HG03095 (cell line): ENCODE measurements around the gene ZNF611.
"Not testable (repeated sequence)": the region's sequence is repeated elsewhere in the genome, so short reads cannot be mapped to it uniquely, and the experiment has no call there.

ENCODE experiments used
- ATAC-seq: cut with Tn5 transposase; IDR thresholded peaks from one replicate; pipeline ENCODE4 v1.9.1; 2021; ENCODE audit warnings: moderate library complexity; ENCODE audit not compliant: unreplicated experiment

The ZNF611 gene

GRCh38 chr19:52687684-52688083 is 47.2 kb downstream of the ZNF611 start:
- no peak for ATAC-seq

- ATAC-seq, result no peak
Observed at GRCh38 chr19:52685811-52686210, 49.0 kb downstream of the ZNF611 start.

GRCh38 chr19:52681216-52681615 is 53.6 kb downstream of the ZNF611 start:
- ATAC-seq, result not testable (repeated sequence)

GRCh38 chr19:52679598-52679997 is 55.2 kb downstream of the ZNF611 start:
- ATAC-seq, result no peak

- not testable (repeated sequence) for ATAC-seq
Observed at GRCh38 chr19:52675239-52675638, 59.6 kb downstream of the ZNF611 start.

GRCh38 chr19:52673014-52673413 is 61.8 kb downstream of the ZNF611 start:
- no peak for ATAC-seq

- no peak for ATAC-seq
Observed at GRCh38 chr19:52670046-52670445, 64.8 kb downstream of the ZNF611 start.

GRCh38 chr19:52669586-52669985 is 65.3 kb downstream of the ZNF611 start:
- ATAC-seq, result no peak

- no peak for ATAC-seq
Observed at GRCh38 chr19:52667972-52668371, 66.9 kb downstream of the ZNF611 start.

GRCh38 chr19:52666506-52666905 is 68.3 kb downstream of the ZNF611 start:
- ATAC-seq, result no peak

- ATAC-seq, result no peak
Observed at GRCh38 chr19:52665529-52665928, 69.3 kb downstream of the ZNF611 start.

- no peak for ATAC-seq
Observed at GRCh38 chr19:52665027-52665426, 69.8 kb downstream of the ZNF611 start.

GRCh38 chr19:52664461-52664860 is 70.4 kb downstream of the ZNF611 start:
- ATAC-seq, result no peak

GRCh38 chr19:52662631-52663030 is 72.2 kb downstream of the ZNF611 start:
- ATAC-seq, result no peak

- no peak for ATAC-seq
Observed at GRCh38 chr19:52660981-52661380, 73.9 kb downstream of the ZNF611 start.

GRCh38 chr19:52659013-52659412 is 75.8 kb downstream of the ZNF611 start:
- ATAC-seq, result no peak

GRCh38 chr19:52658595-52658994 is 76.2 kb downstream of the ZNF611 start:
- ATAC-seq, result no peak

GRCh38 chr19:52653161-52653560 is 81.7 kb downstream of the ZNF611 start:
- no peak for ATAC-seq
